Stimulated activated CD4-positive, alpha-beta T cell treated with anti-CD3 and anti-CD28 coated beads, Interleukin-15, amount 100 ng/mL, for 1 hour (primary cell): Measurements from ENCODE around the gene TSFM.
A peak's percentile ranks its signal among the peaks of the same experiment; 100 is the strongest.

Experiments
- DNase-seq, 2 donors: peaks; one replicate each; pipeline ENCODE4 v3.0.0-alpha.2; 2020; ENCODE audit warnings: low read depth in 1 of 2, low spot score in 1 of 2

Gene TSFM

GRCh38 chr12:57745485-57745881 lies 37.1 kb upstream of the TSFM start:
- DNase-seq, result no peak

GRCh38 chr12:57746025-57746424 lies 36.6 kb upstream of the TSFM start:
- DNase-seq, result no peak

- no peak for DNase-seq
These were observed 33.5 kb upstream of the TSFM start for GRCh38 chr12:57749061-57749460.

- DNase-seq, result no peak
These were observed 31.8 kb upstream of the TSFM start for GRCh38 chr12:57750561-57751431.

GRCh38 chr12:57751432-57751787 lies 31.2 kb upstream of the TSFM start:
- DNase-seq, result no peak

GRCh38 chr12:57751788-57752667 lies 30.6 kb upstream of the TSFM start, which contains the start of gene CDK4:
Gene CDK4 (minus strand): TSS chr12:57752310. CDS start chr12:57751717, 593 bp downstream.
- DNase-seq, result peak; percentile 91 to 97

GRCh38 chr12:57752668-57753000 lies 30.0 kb upstream of the TSFM start:
- no peak for DNase-seq

- no peak for DNase-seq
These were observed 28.7 kb upstream of the TSFM start for GRCh38 chr12:57753756-57754337.

- peak; percentile 62 to 67 for DNase-seq
These were observed 28.0 kb upstream of the TSFM start, which contains the start of gene MARCHF9 for GRCh38 chr12:57754411-57755193. Gene MARCHF9 (plus strand): TSS chr12:57755103. CDS start chr12:57755529, 426 bp downstream.

- DNase-seq, result no peak
These were observed 27.5 kb upstream of the TSFM start for GRCh38 chr12:57755194-57755453.

- DNase-seq, result no peak
These were observed 26.9 kb upstream of the TSFM start for GRCh38 chr12:57755454-57756372.

GRCh38 chr12:57756406-57757341 lies 25.9 kb upstream of the TSFM start:
- DNase-seq, result peak; percentile 56 to 59

GRCh38 chr12:57757771-57758170 lies 24.8 kb upstream of the TSFM start:
- no peak for DNase-seq

GRCh38 chr12:57758552-57759359 lies 23.8 kb upstream of the TSFM start:
- no peak for DNase-seq

- DNase-seq, result no peak
These were observed 23.1 kb upstream of the TSFM start for GRCh38 chr12:57759360-57759980.

GRCh38 chr12:57760347-57760982 lies 22.1 kb upstream of the TSFM start:
- no peak for DNase-seq

GRCh38 chr12:57761391-57761998 lies 21.1 kb upstream of the TSFM start:
- no peak for DNase-seq
